WTC11 (cell line): ENCODE results near the gene TBX20. TPM values are rescaled to one million over a fixed set of nuclear protein-coding genes. Genes with fewer than 3 reads are reported as not detected.

Source experiments
- ATAC-seq: fragments of 200-7000 bp; cut with Tn5 transposase; 2 replicates; pipeline ENCODE4 v1.10.0; 2021; ENCODE audit warnings: mild to moderate bottlenecking, moderate library complexity
- CTCF ChIA-PET: fragments of 300-600 bp; sonication (Branson Sonifier 250); formaldehyde crosslinking; loops from one replicate; lab custom pipeline; 2021; ENCODE audit warnings: antibody characterized with exemption; lab: Charles Lee
- POLR2A ChIA-PET: fragments of 350-600 bp; sonication (Branson Sonifier 250); formaldehyde crosslinking; loops from one replicate; lab custom pipeline; 2021; ENCODE audit warnings: antibody characterized with exemption; lab: Charles Lee
- DNase-seq: peaks from one replicate; pipeline ENCODE4 v3.0.0; 2021; ENCODE audit warnings: low spot score
- H3K27ac Mint-ChIP-seq: 2 replicates; pipeline ENCODE4 v1.8.0; 2021; ENCODE audit warnings: mixed read lengths
- H3K27me3 Mint-ChIP-seq: 2 replicates; pipeline ENCODE4 v1.8.0; 2021; ENCODE audit warnings: low read depth, mild to moderate bottlenecking, moderate library complexity, mixed read lengths
- H3K36me3 Mint-ChIP-seq: 2 replicates; pipeline ENCODE4 v1.8.0; 2021; ENCODE audit warnings: mixed read lengths
- H3K4me1 Mint-ChIP-seq: 2 replicates; pipeline ENCODE4 v1.8.0; 2022; ENCODE audit warnings: mixed read lengths
- H3K4me3 Mint-ChIP-seq: 2 replicates; pipeline ENCODE4 v1.8.0; 2021; ENCODE audit warnings: mild to moderate bottlenecking, moderate library complexity, mixed read lengths
- H3K9me3 Mint-ChIP-seq: 2 replicates; pipeline ENCODE4 v1.8.0; 2021; ENCODE audit warnings: mixed read lengths
- ARID4B ChIP-seq: sonication (generic); formaldehyde crosslinking; IDR thresholded peaks from 2 replicates; pipeline ENCODE4 v1.8.0; 2023; ENCODE audit warnings: missing genetic modification reagents, mild to moderate bottlenecking, borderline replicate concordance
- CREM ChIP-seq: sonication (generic); formaldehyde crosslinking; IDR thresholded peaks from 2 replicates; pipeline ENCODE4 v1.8.1; 2022; ENCODE audit warnings: mild to moderate bottlenecking, missing genetic modification reagents, moderate library complexity
- E2F1 ChIP-seq: sonication (generic); formaldehyde crosslinking; IDR thresholded peaks from 2 replicates; pipeline ENCODE4 v1.8.0; 2022; ENCODE audit warnings: mild to moderate bottlenecking, missing genetic modification reagents
- GABPB1 ChIP-seq: sonication (generic); formaldehyde crosslinking; IDR thresholded peaks from 2 replicates; pipeline ENCODE4 v1.8.1; 2023; ENCODE audit warnings: mild to moderate bottlenecking, missing genetic modification reagents
- GTF2I ChIP-seq: fragments of 250-450 bp; sonication (Bioruptor Pico); conservative IDR thresholded peaks from 2 replicates; pipeline ENCODE4 v1.4.0; 2021; ENCODE audit warnings: mild to moderate bottlenecking
- HMGXB4 ChIP-seq: sonication (generic); formaldehyde crosslinking; IDR thresholded peaks from 2 replicates; pipeline ENCODE4 v1.8.1; 2023; ENCODE audit warnings: mild to moderate bottlenecking, moderate library complexity, missing genetic modification reagents
- JUN ChIP-seq: sonication (generic); formaldehyde crosslinking; IDR thresholded peaks from 2 replicates; pipeline ENCODE4 v1.8.0; 2023; ENCODE audit warnings: mild to moderate bottlenecking, missing genetic modification reagents
- MLX ChIP-seq: sonication (generic); formaldehyde crosslinking; IDR thresholded peaks from 2 replicates; pipeline ENCODE4 v1.8.1; 2023; ENCODE audit warnings: mild to moderate bottlenecking, missing genetic modification reagents, moderate library complexity
- NFYB ChIP-seq: sonication (generic); formaldehyde crosslinking; conservative IDR thresholded peaks from 2 replicates; pipeline ENCODE4 v1.8.0; 2022; ENCODE audit warnings: low read depth, missing genetic modification reagents
- PREB ChIP-seq: sonication (generic); formaldehyde crosslinking; IDR thresholded peaks from 2 replicates; pipeline ENCODE4 v1.8.1; 2022; ENCODE audit warnings: mild to moderate bottlenecking, missing genetic modification reagents, moderate library complexity, borderline replicate concordance
- TEAD4 ChIP-seq: sonication (generic); formaldehyde crosslinking; IDR thresholded peaks from 2 replicates; pipeline ENCODE4 v1.8.0; 2022; ENCODE audit warnings: mild to moderate bottlenecking, missing genetic modification reagents
- ZNF396 ChIP-seq: fragments of 250-450 bp; sonication (Bioruptor Pico); IDR thresholded peaks from 2 replicates; pipeline ENCODE4 v1.8.0; 2021; ENCODE audit warnings: mild to moderate bottlenecking, moderate library complexity, borderline replicate concordance
- ZNF423 ChIP-seq: fragments of 250-450 bp; sonication (Bioruptor Pico); IDR thresholded peaks from 2 replicates; pipeline ENCODE4 v2.1.2; 2022; ENCODE audit warnings: mild to moderate bottlenecking, moderate library complexity
- ZNF425 ChIP-seq: fragments of 250-450 bp; sonication (Bioruptor Pico); conservative IDR thresholded peaks from 2 replicates; pipeline ENCODE4 v1.9.0; 2021; ENCODE audit warnings: mild to moderate bottlenecking
- total RNA-seq: library from RNA; stranded (reverse); gene quantifications from 3 replicates; pipeline ENCODE4 v1.2.3, GENCODE V29; 2021

The TBX20 gene
- total RNA-seq, 1 experiment from 2014 or later = 0.24 TPM

- TF ChIP-seq PREB (CRISPR knock-in tag) (no peak), JUN (CRISPR knock-in tag) (no peak), CREM (CRISPR knock-in tag) (no peak), ZNF396 (CRISPR knock-in tag) (no peak), GTF2I (CRISPR knock-in tag) (no peak), TEAD4 (CRISPR knock-in tag) (no peak), ZNF423 (CRISPR knock-in tag) (no peak)
- TF ChIP-seq, all 79 proteins: peak for 0
Observed at GRCh38 chr7:35280902-35281301, 27.0 kb upstream of the TBX20 start (continued).

GRCh38 chr7:35277359-35277758 is 23.5 kb upstream of the TBX20 start:
- Mint-ChIP-seq H3K4me3 (no peak overlapping the region), H3K4me1 (peaks cover 22% of the 10 kb centered on the region), H3K27me3 (peaks cover 8% of the 10 kb centered on the region; the same call in 1 of the 2 replicates), H3K36me3 (no peaks in the 10 kb centered on the region), H3K9me3 (no peaks in the 10 kb centered on the region), H3K27ac (no peak overlapping the region)
- TF ChIP-seq HMGXB4 (CRISPR knock-in tag) (no peak), E2F1 (CRISPR knock-in tag) (no peak), MLX (no peak), NFYB (CRISPR knock-in tag) (no peak), GABPB1 (CRISPR knock-in tag) (no peak), ZNF425 (no peak), JUN (CRISPR knock-in tag) (no peak), ARID4B (CRISPR knock-in tag) (no peak)
- no peak for DNase-seq
- CTCF ChIA-PET = no interaction called here
- ATAC-seq = no peak
- POLR2A ChIA-PET = no interaction called here
